HCEC 1CT (cell line): ENCODE data around the gene GALNT7.
"Not testable (repeated sequence)": the region's sequence is repeated elsewhere in the genome, so short reads cannot be mapped to it uniquely, and the experiment has no call there.

Experiments used
- DNase-seq: peaks from one replicate; pipeline ENCODE4 v3.0.0-alpha.2; 2017

The GALNT7 gene, protein sequence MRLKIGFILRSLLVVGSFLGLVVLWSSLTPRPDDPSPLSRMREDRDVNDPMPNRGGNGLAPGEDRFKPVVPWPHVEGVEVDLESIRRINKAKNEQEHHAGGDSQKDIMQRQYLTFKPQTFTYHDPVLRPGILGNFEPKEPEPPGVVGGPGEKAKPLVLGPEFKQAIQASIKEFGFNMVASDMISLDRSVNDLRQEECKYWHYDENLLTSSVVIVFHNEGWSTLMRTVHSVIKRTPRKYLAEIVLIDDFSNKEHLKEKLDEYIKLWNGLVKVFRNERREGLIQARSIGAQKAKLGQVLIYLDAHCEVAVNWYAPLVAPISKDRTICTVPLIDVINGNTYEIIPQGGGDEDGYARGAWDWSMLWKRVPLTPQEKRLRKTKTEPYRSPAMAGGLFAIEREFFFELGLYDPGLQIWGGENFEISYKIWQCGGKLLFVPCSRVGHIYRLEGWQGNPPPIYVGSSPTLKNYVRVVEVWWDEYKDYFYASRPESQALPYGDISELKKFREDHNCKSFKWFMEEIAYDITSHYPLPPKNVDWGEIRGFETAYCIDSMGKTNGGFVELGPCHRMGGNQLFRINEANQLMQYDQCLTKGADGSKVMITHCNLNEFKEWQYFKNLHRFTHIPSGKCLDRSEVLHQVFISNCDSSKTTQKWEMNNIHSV

DNA sequence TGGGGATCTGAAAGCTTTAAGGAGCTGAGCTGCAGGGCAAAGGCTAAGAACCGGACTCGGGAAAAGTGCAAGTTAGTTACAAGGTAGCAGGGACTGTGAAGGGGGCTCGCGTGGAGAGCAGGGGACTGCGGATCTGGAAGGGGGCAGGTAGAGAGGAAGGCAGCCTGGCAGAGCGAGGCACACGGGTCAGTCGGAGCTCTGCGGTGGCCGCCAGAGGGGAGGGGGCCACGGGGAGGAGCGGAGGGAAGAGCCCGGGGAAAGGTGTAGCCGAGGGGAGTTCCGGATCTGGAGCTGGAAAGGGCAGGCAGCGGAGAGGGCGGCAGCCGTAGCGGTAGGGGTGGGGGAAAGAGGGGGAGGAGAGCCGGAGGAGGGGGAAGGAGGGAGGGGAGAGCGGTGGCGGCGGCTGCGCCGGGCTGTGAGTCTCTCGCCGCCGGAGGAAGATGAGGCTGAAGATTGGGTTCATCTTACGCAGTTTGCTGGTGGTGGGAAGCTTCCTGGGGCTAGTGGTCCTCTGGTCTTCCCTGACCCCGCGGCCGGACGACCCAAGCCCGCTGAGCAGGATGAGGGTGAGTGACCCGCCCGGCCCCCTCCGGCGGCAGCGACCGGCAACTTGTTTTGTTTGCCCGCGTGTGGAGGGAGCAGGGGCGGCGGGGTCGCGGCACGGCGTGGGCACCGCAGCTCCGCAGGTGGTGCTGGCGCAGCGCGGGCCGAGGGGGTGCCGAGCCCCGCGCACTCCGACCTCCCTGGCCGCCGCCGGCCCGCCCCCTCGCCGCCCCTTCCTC lies at the start of gene GALNT7:
Gene GALNT7 (plus strand): TSS at position 416 of the 782 bp plus-strand sequence. CDS start 25 bp downstream, at position 441.
- DNase-seq, result peak; percentile 44

DNA sequence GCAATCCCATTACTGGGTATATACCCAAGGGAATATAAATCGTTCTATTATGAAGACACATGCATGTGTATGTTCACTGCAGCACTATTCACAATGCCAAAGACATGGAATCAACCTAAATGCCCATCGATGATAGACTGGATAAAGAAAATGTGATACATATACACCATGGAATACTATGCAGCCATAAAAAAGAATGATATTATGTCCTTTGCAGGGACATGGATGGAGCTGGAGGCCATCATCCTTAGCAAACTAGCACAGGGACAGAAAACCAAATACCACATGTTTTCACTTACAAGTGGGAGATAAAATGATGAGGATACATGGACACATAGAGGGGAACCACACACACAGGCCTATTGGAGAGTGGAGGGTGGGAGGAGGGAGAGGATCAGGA lies 49.8 kb upstream of the GALNT7 start:
- DNase-seq, result not testable (repeated sequence)

DNA sequence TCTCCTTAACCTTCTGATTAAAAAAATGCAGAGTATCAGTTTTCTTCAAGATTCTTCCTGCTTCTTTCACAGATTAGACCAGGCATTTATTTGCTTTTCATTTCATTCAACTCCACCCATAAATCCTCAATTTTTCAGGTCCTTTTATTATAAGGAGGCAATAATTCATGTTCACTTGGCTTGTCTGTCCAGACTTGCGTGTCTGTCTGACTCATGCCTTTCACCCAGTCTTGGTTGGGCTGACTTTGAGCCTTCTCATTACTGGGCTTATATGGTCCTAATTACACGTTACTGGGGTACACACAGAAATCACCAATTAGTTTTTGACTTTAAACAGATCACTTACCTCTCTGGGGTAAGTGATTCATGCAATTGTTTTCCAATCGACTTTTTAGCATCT lies 48.8 kb upstream of the GALNT7 start:
- DNase-seq, result no peak

DNA sequence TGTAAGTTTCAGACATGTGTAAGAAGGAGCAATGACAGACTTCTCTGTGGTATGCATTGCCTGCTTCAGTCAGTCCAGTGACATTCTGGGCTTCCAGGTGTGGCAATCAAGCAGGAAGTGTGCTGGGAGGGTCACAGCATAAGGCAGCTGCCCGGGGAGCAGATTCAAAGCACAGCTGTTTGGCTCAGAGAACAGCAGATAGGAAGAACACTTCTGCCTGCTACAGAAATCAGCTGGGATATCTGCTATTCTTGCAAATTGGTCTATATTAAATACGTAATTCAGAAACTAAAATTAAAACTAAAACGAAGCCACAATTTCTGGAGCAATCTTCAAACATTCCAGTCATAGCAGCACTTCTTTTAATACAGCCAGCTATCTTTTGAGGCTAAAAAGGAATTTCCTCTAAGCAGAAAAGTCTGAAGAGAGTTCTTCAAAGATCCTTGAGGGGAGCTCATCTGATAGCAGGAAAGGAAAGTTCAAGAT lies 47.5 kb upstream of the GALNT7 start:
- no peak for DNase-seq

DNA sequence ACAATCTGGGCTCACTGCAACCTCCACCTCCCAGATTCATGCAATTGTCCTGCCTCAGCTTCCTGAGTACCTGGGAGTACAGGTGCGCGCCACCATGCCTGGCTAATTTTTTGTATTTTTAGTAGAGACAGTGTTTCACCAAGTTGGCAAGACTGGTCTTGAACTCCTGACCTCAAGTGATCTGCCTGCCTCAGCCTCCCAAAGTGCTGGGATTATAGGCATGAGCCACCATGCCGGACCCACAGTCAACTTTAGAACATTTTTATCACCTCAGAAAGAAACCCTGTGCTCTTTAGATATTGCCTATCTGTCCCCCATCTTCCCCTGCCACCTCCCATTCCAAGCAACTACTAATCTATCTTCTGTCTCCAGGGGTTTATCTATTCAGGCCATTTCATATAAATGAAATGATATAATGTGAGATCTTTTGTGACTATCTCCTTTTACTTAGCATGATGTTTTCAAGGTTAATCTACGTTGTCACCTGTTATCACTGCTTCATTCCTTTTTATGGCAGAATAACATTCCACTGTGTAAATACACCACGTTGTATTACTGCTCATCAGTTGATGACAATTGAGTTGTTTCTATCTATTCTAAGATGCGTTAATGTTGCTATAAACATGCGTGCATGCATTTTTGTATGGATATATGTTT lies 44.3 kb upstream of the GALNT7 start:
- DNase-seq, result no peak

DNA sequence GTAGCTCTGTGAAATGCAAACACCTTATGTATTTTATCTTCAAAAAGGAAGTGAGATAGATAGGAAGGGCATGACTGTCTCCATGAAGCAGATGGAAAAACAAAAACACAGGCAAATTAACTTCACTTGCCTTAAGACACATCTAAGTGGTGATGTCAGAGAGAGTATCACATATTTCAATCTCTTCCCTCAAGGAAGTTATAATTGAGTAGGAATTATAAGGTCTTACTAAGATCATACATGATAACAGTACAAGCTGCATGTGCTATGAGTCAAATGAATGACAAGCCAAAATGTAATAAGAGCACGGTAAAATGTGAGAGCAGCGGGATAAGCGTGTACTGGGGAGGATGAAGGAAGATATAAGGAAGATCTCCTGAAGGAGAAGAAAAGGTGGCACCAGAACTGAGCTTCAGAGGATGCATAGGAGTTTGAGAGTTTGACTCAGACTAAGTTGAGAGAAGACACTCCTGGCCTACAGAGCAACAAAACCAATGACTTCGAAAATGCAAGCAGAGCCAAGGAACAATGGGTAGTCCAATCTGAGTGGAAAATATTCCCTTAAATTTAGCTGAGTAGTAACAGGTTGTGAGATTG lies 43.3 kb upstream of the GALNT7 start:
- no peak for DNase-seq

DNA sequence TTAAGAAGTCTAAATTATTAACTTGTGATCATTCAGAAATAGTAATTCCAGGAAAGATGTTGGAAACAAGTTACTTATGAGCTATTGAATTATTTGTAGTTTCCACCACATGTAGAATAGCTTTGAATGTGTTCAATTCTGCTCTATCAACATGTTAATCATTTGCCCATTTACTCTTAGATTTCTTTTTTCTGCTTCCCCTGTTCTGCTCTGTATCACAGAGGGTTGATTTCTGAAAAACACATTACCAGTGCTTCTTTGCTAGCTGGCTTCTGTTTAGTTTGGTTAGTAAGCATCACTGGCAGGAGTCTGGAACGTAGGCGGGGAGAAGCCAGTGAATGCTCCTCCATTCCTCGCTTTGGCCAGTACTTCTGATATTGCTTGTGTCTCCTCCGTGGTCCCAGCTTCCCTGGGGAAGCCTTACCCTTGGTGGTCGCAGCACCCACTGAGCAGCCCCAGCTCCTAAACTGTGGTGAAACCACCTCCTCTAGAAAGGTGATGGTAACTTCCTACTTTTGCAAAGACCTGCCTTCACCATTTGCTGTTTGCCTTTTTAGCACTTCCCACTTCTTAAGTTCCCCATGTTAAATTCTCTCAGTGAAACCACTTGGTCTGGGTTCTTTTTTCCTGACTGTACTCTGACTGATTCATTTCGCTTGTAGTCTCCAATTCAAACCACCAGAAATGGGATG lies 40.3 kb upstream of the GALNT7 start:
- no peak for DNase-seq

DNA sequence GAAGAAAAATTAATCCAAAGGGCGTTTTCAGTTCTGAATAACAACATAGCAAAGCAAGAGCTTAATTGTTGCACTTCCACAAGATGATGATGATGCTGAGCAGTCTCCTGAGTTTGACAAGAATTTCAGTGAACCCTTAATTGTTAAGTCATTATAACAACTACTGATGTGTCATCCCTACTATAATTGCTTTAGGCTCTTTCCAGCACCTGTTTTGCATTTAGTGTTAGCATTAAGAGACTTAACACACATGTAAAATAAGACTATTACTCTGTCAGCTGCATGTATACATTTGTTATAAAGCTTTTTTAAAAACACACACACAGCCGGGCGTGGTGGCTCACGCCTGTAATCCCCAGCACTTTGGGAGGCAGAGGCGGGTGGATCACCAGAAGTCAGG lies 37.9 kb upstream of the GALNT7 start:
- DNase-seq, result no peak

DNA sequence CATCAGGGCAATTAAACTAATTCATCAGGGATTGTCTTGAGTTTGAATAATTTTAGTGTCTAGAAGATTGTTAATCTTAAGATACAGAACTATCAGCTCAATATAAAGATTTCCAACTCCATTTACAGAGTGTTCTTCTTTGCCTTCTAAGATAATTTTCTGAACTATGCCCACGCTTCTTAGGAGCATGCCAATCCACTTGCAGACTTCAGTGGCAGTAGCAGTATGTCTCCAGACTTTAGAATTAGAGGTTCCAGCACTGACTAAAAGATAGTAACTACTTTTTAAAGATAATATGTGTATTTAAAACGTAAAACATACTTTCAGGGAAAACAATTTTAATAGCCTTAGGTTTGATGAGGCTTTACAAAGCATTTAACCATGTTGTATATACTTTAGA lies 34.2 kb upstream of the GALNT7 start:
- DNase-seq, result no peak

DNA sequence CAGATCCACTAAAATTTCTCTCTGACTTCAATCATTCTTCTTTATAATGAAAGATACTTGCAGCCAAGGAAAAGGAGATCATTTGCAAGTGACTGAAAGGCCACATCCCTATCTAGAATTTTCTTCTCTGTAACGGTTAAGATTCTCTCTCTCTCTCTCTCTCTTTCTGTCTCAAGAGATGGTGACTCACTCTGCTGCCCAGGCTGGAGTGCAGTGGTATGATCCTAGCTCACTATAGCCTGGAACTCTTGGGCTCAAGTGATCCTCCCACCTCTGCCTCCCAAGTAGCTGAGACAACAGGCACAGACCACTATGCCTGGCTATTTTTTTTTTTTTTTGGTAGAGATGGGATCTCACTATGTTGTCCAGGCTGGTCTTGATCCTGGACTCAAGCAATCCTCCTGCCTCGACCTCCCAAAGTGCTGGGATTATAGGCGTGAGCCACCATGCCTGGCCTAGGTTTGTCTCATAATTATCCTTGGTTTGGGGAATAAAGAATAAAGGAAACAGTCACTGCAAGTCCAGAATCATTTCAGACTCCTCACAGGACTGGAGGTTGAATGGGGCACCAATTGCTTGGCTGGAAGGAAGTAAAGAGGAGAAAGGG lies 33.3 kb upstream of the GALNT7 start:
- DNase-seq, result peak; percentile 38

DNA sequence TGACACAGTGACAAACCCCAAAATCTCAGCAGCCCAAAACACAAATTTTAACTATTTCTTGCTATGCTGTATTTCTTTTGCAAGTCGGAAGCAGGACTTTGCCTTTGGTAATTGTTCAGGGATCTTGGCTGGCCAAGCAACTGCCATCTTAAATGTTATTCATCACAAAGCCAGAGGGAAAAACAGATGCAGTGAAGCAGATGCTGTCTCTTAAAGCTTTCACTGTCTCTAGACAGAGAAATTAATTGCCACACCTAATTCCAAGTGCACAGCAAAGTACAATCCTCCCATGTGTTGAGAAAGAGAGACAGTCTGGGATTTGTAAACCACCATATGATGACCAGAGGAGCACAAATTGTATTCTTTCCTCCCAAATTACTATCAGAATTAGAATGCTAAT lies 30.0 kb upstream of the GALNT7 start:
- no peak for DNase-seq

DNA sequence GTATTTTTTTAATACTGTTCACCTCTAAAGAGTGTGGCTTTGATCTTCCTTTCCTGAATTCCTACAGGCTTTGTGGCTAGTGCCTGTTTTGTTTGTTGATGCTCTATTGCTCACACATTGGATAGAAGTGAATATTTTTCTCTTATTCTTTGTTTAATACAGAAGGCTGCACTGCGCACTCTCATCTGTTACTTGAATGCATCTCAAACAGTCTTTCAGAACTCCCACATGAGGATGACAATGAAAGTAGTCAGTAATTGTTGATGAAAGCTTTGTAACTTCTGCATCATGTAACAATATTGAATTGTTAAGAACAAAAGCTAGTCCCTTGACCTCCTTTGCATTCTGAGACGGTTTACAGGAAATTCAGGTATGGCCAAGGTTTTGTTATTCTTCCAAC lies 29.1 kb upstream of the GALNT7 start:
- DNase-seq, result no peak

DNA sequence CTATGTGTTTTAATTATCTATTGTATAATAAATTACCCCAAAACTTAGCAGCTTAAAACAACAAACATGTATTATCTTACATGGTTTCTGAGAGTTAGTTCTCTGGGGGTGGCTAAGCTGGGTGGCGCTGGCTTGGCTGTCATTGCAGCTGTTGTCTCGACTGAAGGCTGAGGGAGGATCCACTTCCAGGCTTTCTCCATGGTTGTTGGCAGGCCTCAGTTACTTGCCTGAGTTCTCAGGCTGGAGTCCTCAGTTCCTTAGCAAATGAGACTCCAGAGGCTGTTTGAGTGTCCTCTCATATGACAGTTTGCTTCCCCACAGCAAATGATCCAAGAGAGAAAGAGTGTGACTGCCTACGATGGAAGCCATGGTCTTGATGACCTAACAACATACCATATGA lies 23.5 kb upstream of the GALNT7 start:
- DNase-seq, result no peak

DNA sequence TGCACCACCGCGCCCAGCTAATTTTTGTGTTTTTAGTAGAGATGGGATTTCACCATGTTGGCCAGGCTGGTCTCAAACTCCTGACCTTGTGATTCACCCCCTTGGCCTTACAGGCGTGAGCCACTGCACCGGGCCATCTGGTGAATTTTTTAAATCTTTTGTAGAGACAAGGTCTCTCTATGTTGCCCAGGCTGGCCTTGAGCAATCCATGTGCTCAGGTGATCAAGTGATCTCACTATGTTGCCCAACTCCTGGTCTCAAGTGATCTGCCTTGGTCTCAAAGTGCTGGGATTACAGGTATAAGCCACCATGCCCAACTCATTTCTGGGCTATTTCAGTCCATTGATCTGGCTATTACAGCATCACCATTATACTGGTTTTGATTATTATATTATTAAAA lies 22.2 kb upstream of the GALNT7 start:
- DNase-seq, result no peak

DNA sequence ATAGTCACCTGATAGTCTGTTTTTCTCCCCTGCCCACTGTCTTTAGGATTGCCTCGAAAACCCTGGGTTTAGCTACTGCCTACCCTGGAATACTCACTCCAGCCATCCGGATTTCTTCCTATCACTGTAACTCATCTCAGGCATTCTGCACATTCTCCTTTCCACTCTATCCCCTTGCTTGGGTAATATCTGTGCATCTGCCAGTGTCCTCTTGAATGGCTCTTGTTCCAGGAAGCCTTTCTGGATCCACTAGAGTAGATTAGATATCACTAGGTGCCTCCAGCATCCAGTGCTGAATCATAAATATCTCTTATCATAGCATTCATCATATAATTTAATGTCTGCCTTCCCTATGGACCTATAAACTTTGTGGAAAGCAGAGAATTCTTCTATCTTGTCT lies 17.1 kb upstream of the GALNT7 start:
- no peak for DNase-seq

DNA sequence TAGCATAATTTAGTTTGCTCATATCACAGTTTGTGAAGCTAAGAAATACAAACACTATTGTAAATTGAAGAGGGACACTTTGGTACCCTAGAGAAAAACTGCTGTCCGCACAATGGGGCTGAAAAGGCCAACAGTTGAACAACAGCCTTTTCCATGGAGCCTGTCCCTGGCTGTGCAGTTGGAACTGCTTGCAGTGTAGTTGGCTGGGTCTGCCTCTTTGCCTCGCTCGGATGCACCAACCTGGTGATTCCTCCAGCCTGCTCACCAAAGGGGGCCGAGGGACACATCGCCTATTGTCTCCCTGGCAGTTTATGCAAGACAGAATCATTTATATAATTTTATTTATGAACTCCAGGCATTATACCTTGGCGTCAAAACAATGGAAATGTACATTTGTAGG lies 16.5 kb upstream of the GALNT7 start:
- DNase-seq, result no peak

DNA sequence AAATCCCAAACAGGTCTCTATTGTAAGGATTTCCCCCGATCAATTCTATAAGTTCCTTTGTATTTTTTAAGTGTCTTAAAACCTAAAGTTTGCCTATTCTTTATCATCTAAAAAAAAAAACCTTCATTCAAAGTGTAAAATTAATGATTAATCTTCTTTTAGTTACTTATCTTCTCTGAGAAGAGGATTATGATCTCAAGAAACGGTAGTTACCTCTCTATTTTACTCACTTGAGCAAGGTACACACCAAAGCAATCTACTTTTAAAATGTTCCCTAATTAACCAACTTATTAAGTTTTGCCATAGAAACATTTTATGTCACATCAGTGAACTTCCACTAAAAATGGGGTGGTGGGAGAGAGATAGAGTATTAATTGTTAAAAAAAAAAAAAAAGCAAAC lies 15.2 kb upstream of the GALNT7 start:
- DNase-seq, result no peak

DNA sequence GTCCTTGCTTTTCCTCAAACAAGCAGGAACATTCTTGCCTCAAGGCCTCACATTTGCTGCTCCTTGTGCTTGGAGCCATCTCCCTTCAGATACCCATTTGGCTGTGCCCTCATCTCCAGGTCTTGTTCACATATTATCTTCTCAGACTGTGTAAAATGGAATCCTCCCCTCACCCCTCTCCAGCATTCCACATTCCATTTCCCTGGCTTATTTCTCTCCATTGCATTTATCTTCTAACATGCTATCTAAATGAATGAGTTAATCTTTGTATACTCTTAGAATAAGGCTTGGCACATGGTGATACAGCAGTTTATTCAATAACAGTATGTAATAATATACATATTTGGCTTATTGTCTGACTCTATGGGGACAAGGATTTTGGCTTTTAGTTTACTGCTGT lies 8.8 kb upstream of the GALNT7 start:
- no peak for DNase-seq

DNA sequence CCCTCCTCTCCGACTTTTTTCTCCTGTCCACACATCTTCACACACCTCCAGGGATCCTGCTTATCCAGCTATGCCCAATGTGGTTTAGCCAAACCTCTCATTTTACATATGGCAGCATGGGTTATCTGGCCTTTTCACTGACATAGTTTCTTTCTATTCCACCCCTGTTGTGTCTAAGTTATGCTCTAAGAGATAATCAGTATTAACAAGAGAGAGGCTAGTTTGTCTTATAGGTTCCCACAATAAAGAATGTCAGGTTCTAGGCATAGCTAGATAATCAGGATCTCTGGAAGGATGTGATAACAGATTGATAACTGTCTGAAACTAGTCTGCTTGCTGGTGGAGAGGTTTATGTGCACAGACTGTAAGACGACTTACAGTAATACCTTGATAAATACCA lies 7.7 kb upstream of the GALNT7 start:
- DNase-seq, result no peak

DNA sequence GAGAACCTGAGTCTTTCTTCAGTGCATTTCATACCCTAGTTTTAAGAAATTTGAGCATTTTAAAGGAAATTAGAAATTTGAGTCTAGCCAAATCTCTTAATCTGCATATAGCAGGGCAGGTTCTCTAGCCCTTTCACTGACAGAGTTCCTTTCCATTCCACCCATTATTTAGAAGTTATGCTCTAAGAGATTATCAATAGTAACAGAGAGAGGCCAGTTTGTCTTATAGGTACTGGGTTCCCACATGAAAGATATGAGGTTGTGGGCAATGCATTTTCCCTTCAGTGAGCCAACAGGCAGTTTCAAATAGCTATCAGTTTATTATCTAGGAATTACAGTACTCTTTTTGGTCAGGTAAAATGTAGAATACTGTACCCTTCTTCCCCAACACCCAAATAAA lies 7.3 kb upstream of the GALNT7 start:
- no peak for DNase-seq

DNA sequence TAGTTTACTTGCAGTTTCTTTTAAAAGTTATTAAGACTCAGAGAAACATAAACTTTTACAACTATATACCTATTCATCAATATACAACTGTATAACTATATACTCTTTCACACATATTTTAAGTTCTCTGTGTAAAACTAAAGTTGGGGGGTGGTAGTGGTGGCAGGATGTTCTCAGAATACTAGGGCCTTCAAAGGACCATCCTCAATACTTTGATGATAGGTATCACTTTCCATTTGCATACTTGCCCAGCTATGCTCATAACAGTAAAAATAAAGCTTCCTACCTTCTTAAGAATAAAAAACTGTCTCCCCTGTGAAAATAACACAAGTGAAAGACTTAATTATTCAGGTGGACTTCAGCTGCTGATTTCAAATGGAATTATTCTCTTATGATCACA lies 2.9 kb upstream of the GALNT7 start:
- no peak for DNase-seq

DNA sequence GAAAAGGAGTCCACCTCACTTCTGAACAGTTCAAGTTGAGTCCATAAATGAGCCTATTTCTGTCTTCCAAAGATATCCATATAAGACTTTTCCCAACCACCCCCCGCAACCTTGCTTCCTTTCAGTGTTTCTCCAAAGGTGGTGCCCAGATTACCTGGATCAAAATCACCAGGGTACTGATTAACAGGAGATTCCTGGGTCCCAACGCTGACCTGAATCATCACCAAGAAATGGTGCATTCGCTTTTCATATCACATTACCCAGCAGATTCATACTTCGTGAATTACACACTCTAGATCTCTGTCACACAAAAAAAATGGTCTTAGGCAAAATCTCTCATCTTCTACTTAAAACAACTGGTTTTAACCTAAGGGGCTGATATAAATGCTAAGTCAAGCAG lies 2.1 kb upstream of the GALNT7 start:
- no peak for DNase-seq
